ENCODE measurements around the gene PDCD7.
"Not testable (repeated sequence)": the region's sequence is repeated elsewhere in the genome, so short reads cannot be mapped to it uniquely, and the experiment has no call there.

The PDCD7 gene, protein sequence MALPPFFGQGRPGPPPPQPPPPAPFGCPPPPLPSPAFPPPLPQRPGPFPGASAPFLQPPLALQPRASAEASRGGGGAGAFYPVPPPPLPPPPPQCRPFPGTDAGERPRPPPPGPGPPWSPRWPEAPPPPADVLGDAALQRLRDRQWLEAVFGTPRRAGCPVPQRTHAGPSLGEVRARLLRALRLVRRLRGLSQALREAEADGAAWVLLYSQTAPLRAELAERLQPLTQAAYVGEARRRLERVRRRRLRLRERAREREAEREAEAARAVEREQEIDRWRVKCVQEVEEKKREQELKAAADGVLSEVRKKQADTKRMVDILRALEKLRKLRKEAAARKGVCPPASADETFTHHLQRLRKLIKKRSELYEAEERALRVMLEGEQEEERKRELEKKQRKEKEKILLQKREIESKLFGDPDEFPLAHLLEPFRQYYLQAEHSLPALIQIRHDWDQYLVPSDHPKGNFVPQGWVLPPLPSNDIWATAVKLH
- 29.6 to 31.6 reads per million in 2 donors for total RNA-seq

DNA sequence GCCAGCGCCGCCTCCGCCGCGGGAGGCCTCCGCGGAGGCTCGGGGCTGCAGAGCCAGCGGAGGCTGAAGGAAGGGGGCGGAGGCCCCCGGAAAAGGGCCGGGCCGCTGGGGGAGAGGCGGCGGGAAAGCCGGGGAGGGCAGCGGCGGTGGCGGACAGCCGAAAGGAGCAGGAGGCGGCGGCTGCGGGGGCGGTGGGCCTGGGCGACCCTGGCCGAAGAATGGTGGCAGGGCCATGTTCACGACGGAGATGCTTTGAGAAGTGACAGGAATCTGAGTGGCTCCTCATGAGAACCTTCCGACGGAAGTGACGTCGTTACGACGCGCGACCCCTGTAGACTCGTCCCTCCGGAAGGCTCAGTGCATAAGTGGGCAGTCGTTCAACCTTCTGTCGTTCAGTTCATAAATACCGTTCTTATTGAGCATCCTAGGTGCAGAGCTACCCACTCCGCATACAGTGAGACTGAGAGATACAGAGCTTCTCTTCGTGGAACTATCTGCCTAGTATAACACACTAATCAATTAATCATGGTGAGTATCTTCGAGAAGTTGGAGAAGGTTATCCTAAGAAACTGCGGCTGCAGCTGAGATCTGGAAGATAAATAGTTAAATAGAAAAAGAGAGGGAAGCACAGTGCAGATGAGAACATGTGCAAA lies at the start of gene PDCD7:
Gene PDCD7 (minus strand): TSS at position 261 of the 653 bp plus-strand sequence. CDS start 27 bp downstream, at position 234.
- peak; percentile 49 to 97 (median 72) for DNase-seq

DNA sequence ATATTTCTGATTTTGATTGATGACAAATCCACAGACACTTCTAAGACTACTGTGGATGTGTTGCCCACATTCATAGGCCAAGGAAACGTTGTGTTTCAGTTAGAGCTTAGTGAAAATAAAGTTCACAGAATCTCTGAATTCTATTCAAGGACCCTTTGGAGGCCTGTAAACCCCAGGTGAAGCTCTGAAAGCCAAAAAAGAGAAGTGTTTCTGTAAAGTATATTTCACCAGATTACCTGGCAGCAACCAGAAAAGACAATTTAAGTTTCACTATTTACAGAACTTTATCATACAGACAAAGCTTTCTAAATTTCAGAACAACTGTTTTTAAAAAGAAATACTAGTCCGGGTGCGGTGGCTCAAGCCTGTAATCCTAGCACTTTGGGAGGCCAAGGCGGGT lies 48.9 kb upstream of the PDCD7 start:
- DNase-seq: no peak

DNA sequence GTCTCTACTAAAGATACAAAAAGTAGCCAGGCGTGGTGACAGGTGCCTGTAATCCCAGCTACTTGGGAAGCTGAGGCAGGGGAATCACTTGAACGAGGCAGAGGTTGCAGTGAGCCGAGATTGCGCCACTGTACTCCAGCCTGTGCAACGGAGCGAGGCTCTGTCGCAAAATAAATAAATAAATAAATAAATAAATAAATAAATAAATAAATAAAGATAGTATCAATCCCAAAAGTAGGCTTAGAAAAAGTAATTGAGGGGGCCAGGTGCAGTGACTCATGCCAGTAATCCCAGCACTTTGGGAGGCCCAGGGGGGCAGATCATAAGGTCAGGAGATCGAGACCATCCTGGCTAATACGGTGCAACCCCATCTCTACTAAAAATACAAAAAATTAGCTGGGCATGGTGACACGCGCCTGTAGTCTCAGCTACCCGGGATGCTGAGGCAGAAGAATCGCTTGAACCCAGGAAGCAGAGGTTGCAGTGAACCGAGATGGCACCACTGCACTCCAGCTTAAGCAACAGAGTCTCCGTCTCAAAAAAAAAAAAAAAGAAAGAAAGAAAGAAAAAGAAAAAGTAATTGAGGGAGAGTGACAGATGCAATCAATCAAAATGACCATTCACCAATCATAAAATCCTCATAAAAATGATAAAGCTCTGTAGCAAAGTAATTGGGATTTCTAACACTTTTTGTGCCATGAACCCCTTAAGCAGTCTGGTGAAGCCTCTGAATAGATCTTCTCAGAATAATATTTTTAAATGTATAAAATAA lies 48.2 kb upstream of the PDCD7 start:
- DNase-seq: not testable (repeated sequence)

DNA sequence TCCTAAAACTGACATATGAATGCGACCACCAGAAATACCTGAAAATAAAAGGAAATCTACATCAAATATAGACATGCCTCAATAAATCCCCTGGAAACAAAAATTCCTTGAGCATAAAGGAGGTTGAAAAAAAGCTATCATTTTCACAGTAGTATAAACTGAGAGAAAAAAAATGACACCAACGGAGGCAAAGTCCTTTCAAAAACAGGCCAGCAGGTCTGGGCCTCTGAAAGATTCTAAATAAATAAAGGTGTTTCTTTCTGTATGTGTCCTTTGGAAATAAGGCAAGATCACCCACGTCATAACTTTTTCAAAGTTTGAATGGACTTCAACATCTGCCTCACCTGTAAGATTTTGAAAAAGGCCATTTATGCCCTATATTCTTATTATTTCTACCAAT lies 46.6 kb upstream of the PDCD7 start:
- no peak for DNase-seq

DNA sequence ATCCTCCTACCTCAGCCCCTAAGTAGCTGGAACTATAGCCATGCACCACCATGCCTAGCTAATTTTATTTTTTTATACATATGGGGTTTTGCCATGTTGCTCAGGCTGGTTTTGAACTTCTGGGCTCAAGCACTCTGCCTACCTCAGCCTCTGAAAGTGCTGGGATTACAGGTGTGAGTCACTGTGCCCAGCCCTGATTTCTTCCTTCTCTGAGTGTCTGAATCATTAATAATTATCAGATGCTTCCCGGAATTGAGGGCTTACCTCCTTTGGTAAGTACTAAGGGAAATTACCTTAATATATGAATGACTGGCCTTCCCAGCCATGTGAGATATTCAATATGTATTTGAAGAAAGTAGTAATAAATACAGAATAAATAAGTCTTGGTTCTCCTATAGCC lies 44.3 kb upstream of the PDCD7 start:
- DNase-seq: no peak

DNA sequence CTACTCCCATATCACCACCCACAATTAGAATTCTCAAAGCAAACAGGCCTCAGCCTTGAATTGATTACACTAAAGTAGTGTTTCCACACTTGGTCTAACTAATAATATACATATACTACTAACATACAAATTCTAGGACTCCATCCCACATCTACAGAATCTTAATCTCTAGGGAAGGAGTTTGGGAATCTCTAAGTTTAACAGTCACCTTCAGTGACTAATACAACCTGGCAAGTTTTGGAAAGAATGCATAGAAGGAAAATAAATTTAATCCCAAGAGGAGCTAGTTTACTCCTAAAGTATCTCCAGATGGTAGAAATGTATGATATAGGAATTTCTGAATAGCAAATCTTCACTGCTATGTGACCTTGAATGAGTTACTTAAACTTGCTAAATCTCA lies 42.4 kb upstream of the PDCD7 start:
- DNase-seq: no peak

DNA sequence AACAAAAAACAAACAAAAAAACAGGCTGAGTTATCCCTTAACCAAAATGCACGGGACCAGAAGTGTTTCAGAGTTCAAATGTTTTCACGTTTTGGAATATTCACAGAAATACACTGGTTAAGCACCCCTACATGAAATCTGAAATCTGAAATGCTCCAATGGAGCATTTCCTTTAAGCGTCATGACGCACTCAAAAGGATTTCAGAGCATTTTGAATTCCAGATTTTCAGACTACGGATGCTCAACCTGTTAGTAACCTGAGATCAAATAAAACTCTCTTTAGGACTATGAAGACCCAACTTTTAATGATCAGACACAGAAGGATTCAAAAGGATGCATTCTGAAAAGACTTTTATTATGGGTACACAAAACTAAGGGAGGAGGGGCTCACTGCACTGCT lies 41.9 kb upstream of the PDCD7 start:
- no peak for DNase-seq

DNA sequence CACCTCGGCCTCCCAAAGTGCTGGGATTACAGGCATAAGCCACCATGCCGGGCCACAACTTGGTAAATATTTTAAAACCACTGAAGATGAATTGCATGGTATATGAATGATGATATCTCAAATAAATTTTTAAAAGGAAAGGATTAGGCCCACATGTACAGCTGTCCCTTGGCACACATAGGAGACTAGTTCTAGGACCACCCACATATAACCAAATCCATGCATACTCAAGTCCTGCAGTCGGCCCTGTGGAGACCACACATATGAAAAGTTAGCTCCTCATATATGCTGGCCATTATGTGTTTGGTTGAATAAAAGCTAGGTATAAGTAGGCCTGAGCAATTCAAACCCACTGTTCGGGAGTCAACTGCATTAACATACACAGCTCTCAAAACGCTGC lies 40.9 kb upstream of the PDCD7 start:
- no peak for DNase-seq

DNA sequence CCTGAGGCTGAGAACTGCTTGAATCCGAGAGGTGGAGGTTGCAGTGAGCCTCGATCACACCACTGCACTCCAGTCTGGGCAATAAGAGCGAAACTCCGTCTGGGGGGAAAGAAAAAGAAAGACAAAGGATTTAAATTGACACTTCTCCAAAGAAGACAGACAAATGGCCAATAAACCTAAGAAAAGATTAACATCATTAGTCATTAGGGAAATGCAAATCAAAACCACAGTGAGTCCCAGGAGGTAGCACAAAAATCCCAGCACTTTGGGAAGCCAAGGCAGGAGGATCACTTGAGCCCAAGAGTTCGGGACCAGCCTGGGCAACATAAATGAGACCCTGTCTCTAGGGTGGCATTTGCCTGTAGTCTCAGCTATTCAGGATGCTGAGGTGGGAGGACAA lies 38.9 kb upstream of the PDCD7 start:
- no peak for DNase-seq

DNA sequence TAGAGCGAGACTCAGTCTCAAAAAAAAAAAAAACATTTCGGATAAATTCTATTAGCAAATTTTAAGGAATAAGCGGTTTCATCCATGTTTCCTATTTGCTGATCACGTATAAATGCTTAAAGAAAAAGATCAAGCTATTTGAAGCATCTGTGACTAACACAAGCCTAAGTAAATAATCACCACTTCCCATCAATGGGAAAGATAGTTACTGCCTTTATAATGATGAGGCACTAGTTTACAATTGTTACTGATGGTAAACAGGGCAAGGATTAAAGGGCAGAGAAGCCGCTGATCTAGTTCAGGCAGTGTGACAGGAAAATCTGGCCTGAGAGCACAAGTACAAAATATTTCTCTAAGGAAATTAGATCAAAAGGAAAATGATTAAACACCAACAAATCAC lies 37.8 kb upstream of the PDCD7 start:
- DNase-seq: no peak

DNA sequence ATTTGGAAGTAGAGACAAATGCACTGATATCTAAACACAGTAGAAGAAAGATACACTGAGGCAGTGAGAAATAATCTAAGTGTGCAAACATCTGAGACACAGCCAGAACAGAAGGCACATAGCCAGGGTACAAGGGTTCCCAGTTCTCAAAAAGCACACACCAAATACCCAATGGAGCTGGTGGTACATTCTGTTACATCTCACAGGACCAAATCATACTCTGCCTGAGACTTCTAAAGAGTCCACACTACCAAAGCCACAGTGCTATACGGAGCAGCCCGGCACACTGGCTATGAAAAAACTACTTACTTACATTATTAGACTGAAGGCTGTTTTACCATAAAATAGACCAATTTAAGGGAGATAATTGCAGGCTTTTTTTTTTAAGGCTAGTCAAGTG lies 32.3 kb upstream of the PDCD7 start:
- DNase-seq: no peak

DNA sequence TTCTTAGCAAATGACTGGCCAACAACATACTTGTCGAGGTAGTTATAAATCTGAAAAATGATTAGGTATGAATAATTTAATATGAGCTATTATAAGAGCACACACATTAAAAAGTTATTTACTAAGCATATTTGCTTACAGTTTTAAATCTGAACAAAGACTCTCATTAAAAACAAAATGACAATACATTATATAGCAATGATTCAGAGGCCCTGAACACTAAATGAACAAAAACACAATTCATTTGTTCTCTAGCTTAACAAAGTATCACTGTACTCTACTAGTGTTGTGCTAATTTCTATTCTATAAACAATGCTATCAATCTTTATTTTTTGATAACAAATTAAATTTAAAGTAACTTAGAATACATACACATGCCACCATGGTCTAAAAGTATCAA lies 30.5 kb upstream of the PDCD7 start:
- no peak for DNase-seq

DNA sequence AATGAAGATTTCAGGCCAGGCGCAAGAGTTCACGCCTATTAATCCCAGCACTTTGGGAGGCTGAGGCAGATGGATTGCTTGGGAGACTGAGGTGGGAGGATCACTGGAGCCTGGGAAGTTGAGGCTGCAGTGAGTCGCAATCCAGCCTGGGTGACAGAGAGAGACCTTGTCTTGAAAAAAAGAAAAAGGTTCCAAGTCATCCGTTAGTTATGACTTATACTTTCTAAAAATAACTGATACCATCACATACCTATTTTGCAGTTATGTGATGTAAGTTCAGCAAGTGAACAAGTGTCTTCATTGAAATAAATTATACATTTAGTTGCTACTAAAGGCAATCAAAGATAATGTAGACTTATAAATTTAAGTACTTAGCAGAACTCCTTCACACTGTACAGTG lies 29.4 kb upstream of the PDCD7 start:
- DNase-seq: no peak

DNA sequence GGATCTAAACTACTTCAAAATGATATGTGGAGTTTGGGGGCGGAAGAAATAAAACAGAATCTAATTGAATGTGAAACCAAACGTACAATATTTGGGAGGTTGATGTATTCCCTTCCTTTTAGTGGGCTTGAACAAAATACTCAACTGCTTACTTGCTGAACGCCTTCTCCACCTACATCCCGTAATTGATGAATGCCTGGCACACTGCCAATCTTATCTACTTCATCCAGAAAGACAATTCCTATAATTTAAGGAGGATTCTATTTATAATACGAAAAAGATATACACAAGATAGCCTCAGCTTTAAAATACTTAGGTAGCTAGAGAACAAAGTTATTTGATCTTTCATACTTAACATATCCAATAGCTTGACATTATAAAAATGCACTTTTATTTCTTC lies 23.1 kb upstream of the PDCD7 start:
- DNase-seq: no peak

DNA sequence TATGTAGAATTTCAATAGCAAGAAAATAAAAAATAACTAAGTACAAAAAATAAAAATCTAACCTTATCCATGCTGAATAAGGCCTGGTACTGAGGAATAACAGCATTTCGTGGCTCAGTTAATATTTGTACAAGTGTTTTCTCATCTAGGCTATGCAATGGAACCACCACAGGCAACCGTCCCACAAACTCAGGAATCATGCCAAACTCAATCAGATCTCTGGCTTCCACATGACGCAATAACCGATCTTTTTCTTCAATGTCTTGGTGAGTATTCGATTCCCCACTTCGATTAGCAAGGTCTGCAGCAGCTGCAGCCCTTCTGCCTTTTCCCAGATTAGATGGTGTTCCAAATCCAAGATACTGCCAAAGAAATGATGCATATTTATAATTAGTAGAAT lies 21.1 kb upstream of the PDCD7 start:
- DNase-seq: no peak

DNA sequence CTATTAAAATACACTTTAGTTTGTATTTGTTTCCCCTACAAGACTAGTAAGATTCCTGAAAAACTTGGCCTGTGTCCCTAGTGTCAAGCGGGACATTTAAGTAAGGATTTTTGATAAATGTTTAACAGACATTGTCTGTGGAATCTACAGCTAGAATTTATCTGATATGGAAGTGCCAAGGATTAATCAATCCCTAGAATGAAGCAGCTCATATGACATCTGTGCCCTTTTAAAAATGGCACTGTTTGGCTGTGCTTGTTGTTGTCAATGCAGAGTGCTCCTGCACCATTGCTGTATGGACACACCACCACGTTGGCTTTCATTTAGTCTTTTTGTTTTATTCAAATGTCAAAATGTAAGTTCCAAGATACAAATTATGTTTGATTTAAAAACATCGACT lies 14.3 kb upstream of the PDCD7 start:
- no peak for DNase-seq

DNA sequence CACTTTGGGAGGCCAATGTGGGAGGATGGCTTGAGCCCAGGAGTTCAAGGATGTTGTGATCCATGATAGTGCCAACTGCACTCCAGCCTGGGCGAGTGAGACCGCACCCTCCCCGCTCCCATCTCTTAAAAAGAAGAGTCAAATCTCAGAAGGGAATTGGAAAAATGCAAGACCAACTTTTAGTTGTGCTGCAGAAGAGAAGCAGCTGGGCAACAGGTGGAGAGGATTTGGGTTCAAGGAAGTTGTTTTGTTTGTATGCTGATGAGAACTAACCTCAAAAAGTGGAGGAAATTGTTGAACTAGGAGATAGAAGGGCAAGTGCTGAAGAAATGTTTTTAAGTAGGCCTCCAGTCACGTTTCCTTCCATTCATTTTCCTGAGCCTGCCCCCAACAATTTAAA lies 12.8 kb upstream of the PDCD7 start:
- DNase-seq: no peak

DNA sequence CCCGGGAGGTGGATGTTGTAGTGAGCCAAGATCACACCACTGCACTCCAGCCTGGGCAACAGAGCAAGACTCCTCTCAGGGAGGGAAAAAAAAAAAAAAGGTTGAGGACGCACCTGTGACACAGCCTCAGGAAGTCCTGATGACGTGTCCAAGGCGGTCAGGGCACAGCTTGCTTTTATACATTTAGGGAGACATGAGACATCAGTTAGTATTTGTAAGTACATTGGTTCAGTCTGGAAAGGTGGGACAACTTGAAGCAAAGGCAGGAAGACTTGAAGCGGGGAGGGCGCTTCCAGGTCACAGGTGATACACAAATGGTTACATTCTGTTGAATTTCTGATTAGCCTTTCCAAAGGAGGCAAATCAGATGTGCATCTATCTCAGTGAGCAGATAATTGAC lies 5.0 kb upstream of the PDCD7 start:
- DNase-seq: not testable (repeated sequence)

DNA sequence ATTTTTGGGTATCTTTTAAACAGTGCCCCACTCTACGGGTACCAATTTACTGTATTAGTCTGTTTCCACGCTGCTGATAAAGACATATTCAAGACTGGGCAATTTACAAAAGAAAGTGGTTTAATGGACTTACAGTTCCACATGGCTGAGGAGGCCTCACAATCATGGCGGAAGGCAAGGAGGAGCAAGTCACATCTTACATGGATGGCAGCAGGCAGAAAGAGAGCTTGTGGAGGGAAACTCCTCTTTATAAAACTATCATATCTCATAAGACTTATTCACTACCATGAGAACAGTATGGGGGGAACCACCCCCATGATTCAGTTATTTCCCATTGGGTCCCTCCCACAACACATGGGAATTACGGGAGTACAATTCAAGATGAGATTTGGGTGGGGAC lies 4.3 kb upstream of the PDCD7 start:
- DNase-seq: not testable (repeated sequence)

DNA sequence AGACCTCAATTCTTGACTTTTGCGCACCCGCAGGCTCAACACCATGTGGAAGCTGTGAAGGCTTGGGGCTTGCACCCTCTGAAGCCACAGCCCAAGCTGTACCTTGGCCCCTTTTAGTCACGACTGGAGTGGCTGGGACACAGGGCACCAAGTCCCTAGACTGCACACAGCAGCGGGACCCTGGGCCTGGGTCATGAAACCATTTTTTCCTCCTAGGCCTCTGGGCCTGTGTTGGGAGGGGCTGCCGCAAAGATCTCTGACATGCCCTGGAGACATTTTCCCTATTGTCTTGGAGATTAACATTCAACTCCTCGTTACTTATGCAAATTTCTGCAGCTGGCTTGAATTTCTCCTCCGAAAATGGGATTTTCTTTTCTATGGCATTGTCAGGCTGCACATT lies 3.5 kb upstream of the PDCD7 start:
- not testable (repeated sequence) for DNase-seq

DNA sequence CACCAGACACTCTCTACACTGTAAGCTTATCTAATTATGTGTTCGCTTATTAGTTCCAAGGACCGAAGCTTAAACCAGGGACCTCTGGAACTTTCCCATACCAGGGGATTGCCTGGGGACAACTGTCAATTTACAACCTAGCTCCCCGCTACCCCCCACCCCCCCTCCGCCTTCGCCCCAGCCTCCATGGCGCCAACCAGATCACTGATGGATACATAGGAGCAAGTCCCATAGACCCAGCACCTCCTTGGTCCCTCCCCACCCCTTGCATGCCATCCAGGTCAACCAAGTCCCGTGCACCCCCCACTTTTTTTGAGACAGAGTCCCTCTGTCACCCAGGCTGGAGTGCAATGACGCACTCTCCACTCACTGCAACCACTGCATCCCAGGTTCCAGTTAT lies 930 bp upstream of the PDCD7 start:
- no peak for DNase-seq

DNA sequence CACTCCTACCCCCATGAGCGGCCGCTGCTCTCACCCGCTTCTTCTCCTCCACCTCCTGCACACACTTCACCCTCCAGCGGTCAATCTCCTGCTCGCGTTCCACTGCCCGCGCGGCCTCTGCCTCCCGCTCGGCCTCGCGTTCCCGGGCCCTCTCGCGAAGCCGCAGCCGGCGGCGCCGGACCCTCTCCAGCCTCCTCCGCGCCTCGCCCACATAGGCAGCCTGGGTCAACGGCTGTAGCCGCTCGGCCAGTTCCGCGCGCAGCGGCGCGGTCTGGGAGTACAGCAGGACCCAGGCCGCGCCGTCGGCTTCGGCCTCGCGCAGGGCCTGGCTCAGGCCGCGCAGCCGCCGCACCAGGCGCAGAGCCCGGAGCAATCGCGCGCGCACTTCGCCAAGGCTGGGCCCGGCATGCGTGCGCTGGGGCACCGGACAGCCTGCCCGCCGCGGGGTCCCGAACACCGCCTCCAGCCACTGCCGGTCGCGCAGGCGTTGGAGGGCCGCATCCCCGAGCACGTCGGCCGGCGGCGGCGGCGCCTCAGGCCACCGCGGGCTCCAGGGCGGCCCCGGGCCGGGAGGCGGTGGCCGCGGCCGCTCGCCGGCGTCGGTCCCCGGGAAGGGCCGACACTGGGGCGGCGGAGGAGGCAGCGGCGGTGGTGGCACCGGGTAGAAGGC lies 595 bp downstream of the PDCD7 start:
- DNase-seq: peak in 3 of 5 experiments; percentile 1 to 47 (median 6)

DNA sequence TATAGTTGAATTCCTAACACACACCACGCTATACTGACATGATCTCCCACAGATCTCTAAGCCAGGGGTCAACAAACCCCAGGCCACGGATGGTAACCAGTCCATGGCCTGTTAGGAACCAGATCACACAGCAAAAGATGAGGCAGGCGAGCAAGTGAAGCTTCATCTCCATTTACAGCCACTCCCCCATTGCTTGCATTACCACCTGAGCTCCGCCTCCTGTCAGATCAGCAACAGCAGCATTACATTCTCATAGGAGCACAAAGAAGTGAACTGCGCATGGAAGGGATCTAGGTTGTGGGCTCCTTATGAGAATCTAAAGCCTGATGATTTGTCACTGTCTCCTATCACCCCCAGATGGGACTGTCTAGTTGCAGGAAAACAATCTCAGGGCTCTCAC lies 2.7 kb downstream of the PDCD7 start:
- peak in 1 of 5 experiments; percentile 45 for DNase-seq
